ENCODE measurements around the gene PFKFB1. TPM values are rescaled to one million over a fixed set of nuclear protein-coding genes. Genes with fewer than 3 reads are reported as not detected.

PFKFB1 gene
- total RNA-seq, 2 donors from 2014 or later, result 0.23 to 1.0 TPM

DNA sequence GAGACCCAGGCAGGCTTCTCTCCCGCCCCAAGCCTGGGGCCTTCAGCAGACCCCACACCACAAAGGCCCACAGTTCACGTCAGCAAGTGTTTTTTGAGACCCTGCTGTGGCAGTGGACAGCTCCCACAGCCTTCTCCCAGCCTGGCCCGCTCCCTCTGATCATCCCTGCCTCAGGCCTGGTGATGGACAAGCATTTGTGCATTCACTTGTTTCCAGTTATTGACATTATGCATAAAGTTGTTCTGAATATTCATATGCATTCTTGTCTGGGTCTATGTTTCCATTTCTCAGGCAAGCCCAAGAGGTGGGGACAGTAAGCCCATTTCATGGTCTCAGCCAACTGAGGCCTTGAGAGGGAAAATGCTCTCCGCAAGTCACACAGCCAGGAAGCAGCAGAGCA lies 58.7 kb downstream of the PFKFB1 start:
- DNase-seq (ENCODE audit: low spot score), result no peak
- Histone ChIP-seq H3K4me3 (no peak overlapping the region), H3K4me1 (replicated peaks) (no peaks in the 10 kb centered on the region), H3K36me3 (no peaks in the 10 kb centered on the region), H3K9me3 (no peaks in the 10 kb centered on the region), H3K27ac (no peak overlapping the region), H3K27me3 (replicated peaks; ENCODE audit: insufficient read depth) (no peaks in the 10 kb centered on the region)
- TF ChIP-seq POLR2A (IDR thresholded peaks at IDR 0.05), result no peak
- no peak for TF ChIP-seq POLR2AphosphoS5 (IDR thresholded peaks at IDR 0.05)
- TF ChIP-seq, protein P1, sequence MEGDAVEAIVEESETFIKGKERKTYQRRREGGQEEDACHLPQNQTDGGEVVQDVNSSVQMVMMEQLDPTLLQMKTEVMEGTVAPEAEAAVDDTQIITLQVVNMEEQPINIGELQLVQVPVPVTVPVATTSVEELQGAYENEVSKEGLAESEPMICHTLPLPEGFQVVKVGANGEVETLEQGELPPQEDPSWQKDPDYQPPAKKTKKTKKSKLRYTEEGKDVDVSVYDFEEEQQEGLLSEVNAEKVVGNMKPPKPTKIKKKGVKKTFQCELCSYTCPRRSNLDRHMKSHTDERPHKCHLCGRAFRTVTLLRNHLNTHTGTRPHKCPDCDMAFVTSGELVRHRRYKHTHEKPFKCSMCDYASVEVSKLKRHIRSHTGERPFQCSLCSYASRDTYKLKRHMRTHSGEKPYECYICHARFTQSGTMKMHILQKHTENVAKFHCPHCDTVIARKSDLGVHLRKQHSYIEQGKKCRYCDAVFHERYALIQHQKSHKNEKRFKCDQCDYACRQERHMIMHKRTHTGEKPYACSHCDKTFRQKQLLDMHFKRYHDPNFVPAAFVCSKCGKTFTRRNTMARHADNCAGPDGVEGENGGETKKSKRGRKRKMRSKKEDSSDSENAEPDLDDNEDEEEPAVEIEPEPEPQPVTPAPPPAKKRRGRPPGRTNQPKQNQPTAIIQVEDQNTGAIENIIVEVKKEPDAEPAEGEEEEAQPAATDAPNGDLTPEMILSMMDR (IDR thresholded peaks at IDR 0.05), result no peak
- WGBS, result 100% methylated on average over 4 of the region's 4 CpGs
- intact Hi-C loops (cut with DNase I), result no loop called here

- Histone ChIP-seq H3K4me3 (no peak overlapping the region), H3K36me3 (no peaks in the 10 kb centered on the region), H3K27me3 (replicated peaks; ENCODE audit: insufficient read depth) (no peaks in the 10 kb centered on the region), H3K4me1 (replicated peaks) (no peaks in the 10 kb centered on the region), H3K9me3 (no peaks in the 10 kb centered on the region), H3K27ac (no peak overlapping the region)
- intact Hi-C loops (cut with DNase I), result no loop called here
- TF ChIP-seq POLR2A (IDR thresholded peaks at IDR 0.05) (no peak), POLR2AphosphoS5 (IDR thresholded peaks at IDR 0.05) (no peak)
- TF ChIP-seq, protein P1 (IDR thresholded peaks at IDR 0.05), result no peak
- DNase-seq (ENCODE audit: low spot score), result no peak
- 94% methylated on average over 3 of the region's 3 CpGs for WGBS
These were observed 59.1 kb downstream of the PFKFB1 start for GRCh38 chrX:54934890-54935289.

DNA sequence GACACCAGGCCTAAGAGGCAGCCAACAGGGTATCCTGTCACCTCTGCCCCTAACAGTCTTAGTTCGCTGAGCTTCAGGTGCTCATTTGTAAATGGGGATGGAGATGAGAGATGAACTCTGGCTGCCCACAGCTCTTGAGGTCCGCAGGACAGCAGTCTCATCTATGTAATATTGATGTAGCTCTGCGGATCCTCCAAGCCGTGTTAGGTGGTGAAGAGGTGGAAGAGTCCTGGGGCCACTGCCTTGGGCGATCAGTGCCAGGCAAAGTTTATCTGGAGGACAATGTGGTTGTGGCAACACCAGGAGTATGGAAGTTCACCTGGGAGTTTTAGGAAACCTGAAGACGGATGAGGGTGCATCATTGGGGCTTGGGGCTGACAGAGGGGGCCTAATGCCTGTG lies 59.9 kb downstream of the PFKFB1 start:
- Histone ChIP-seq H3K27ac (no peak overlapping the region), H3K9me3 (no peaks in the 10 kb centered on the region), H3K4me3 (no peak overlapping the region), H3K36me3 (no peaks in the 10 kb centered on the region), H3K27me3 (replicated peaks; ENCODE audit: insufficient read depth) (no peaks in the 10 kb centered on the region), H3K4me1 (replicated peaks) (no peaks in the 10 kb centered on the region)
- WGBS, result 75% methylated on average over 6 of the region's 6 CpGs
- DNase-seq (ENCODE audit: low spot score), result no peak
- TF ChIP-seq, protein P1 (IDR thresholded peaks at IDR 0.05), result no peak
- TF ChIP-seq POLR2A (IDR thresholded peaks at IDR 0.05), result no peak
- no peak for TF ChIP-seq POLR2AphosphoS5 (IDR thresholded peaks at IDR 0.05)
- intact Hi-C loops (cut with DNase I), result no loop called here

GRCh38 chrX:54933150-54933826 lies 60.7 kb downstream of the PFKFB1 start:
- WGBS, result 91% methylated on average over 10 of the region's 10 CpGs
- Histone ChIP-seq H3K4me3 (no peak overlapping the region), H3K9me3 (no peaks in the 10 kb centered on the region), H3K27ac (no peak overlapping the region), H3K4me1 (replicated peaks) (no peaks in the 10 kb centered on the region), H3K36me3 (no peaks in the 10 kb centered on the region), H3K27me3 (replicated peaks; ENCODE audit: insufficient read depth) (no peaks in the 10 kb centered on the region)
- no peak for TF ChIP-seq POLR2A (IDR thresholded peaks at IDR 0.05)
- TF ChIP-seq, protein P1 (IDR thresholded peaks at IDR 0.05), result no peak
- no peak for DNase-seq (ENCODE audit: low spot score)
- intact Hi-C loops (cut with DNase I), result no loop called here

DNA sequence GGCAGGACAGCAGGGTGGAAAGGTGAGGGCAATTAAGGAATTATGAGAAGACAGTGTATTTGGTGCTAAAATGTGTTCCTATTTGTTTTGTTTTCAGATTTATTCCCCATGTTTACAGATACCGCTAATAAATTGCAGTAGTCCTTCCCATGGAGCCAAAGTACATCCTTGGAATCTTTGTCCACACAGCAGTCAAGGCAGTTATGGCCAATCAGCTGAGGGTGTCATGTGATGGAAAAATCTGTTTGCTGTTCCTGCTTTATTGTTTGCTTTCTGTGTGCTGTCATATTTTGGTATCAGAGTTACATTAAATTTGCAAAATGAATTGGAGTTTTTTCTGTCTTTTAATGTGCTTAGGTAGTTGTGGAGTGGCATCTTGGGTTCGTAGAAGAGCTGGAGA lies 62.9 kb downstream of the PFKFB1 start:
- Histone ChIP-seq H3K4me3 (no peak overlapping the region), H3K4me1 (replicated peaks) (no peaks in the 10 kb centered on the region), H3K27me3 (replicated peaks; ENCODE audit: insufficient read depth) (no peaks in the 10 kb centered on the region), H3K9me3 (no peaks in the 10 kb centered on the region), H3K27ac (peak overlapping the region; percentile 27 to 45), H3K36me3 (no peaks in the 10 kb centered on the region)
- TF ChIP-seq, protein P1 (IDR thresholded peaks at IDR 0.05), result no peak
- peak; percentile 79 for TF ChIP-seq POLR2AphosphoS5 (IDR thresholded peaks at IDR 0.05)
- intact Hi-C loops (cut with DNase I), result no loop called here
- 74% methylated on average over 2 of the region's 2 CpGs for WGBS
- peak; percentile 16 for DNase-seq (ENCODE audit: low spot score)
